HepG2 (cell line): Measurements from ENCODE around the gene CACNA1C. TPM values are rescaled to one million over a fixed set of nuclear protein-coding genes. Genes with fewer than 3 reads are reported as not detected.

Experiments used
- ATAC-seq: fragments of 200-7000 bp; cut with Tn5 transposase; 3 replicates; pipeline ENCODE4 v1.9.1; 2020; ENCODE audit warnings: mild to moderate bottlenecking, moderate library complexity
- BruUV-seq: library from RNA; stranded (reverse); fragments of 400-500 nt; replicated peaks from 2 replicates; lab custom pipeline; 2021; lab: Mats Ljungman, UMichigan
- CTCF ChIA-PET: fragments of 300-600 bp; formaldehyde crosslinking; extraction: SDS; loops from one replicate; lab custom pipeline; 2021; ENCODE audit warnings: low total read pairs, inconsistent platforms, low intra/inter-chr PET ratio; lab: Yijun Ruan, JAX
- POLR2A ChIA-PET: fragments of 350-600 bp; sonication (Branson Sonifier 250); formaldehyde crosslinking; loops from one replicate; lab custom pipeline; 2020; ENCODE audit warnings: antibody characterized with exemption, inconsistent platforms; lab: Yijun Ruan, JAX
- DNase-seq: peaks from one replicate; pipeline ENCODE4 v3.0.0-alpha.2; 2015; ENCODE audit warnings: low spot score
- FAIRE-seq: peaks from 3 replicates; lab custom pipeline; 2011; peaks lifted over from hg19 to GRCh38; lab: Jason Lieb, UNC
- H2AFZ ChIP-seq: one replicate; pipeline ENCODE4 v1.6.1; 2011; ENCODE audit warnings: low read length, inconsistent platforms
- H3K27ac ChIP-seq: fragments of 300-600 bp; 3 replicates; pipeline ENCODE4 v1.8.0; 2011; ENCODE audit warnings: mixed run types, mild to moderate bottlenecking, mixed read lengths, low read length, inconsistent platforms; ENCODE audit not compliant: insufficient read depth; ENCODE audit errors: extremely low read length
- H3K27me3 ChIP-seq, 2 experiments: fragments of 200-600 bp in 1 of 2; 2 replicates in 1 of 2; 3 replicates in 1 of 2; pipeline versions ENCODE4 v1.6.0 to v1.8.0; 2011; ENCODE audit warnings: low read length in 2 of 2, mild to moderate bottlenecking in 2 of 2, moderate library complexity in 2 of 2, inconsistent platforms in 1 of 2; ENCODE audit not compliant: insufficient read depth in 2 of 2, control insufficient read depth in 1 of 2
- H3K36me3 ChIP-seq, 2 experiments: fragments of 200-600 bp in 1 of 2; replicated peaks in 1 of 2; 2 replicates in 1 of 2; 3 replicates in 1 of 2; pipeline versions ENCODE4 v1.5.1 to v1.8.0; 2011; ENCODE audit warnings: low read length in 2 of 2, inconsistent platforms in 1 of 2; ENCODE audit not compliant: insufficient read depth in 2 of 2, control insufficient read depth in 1 of 2
- H3K4me1 ChIP-seq: 2 replicates; pipeline ENCODE4 v1.5.1; 2012; ENCODE audit warnings: low read length, inconsistent platforms; ENCODE audit not compliant: insufficient read depth
- H3K4me2 ChIP-seq: 2 replicates; pipeline ENCODE4 v1.6.0; 2011; ENCODE audit warnings: low read depth, low read length, inconsistent platforms
- H3K4me3 ChIP-seq, 3 experiments: fragments of 200-600 bp in 1 of 3; sonication (generic), shearing (Covaris generic) in 1 of 3; replicated peaks in 1 of 3; 2 replicates each; pipeline ENCODE4 v1.5.1; 2011 to 2016; ENCODE audit warnings: low read length in 3 of 3, inconsistent platforms in 2 of 3, low read depth in 2 of 3, mild to moderate bottlenecking in 2 of 3, control low read depth in 1 of 3, mixed read lengths in 1 of 3; ENCODE audit not compliant: insufficient read depth in 1 of 3
- H3K79me2 ChIP-seq: one replicate; pipeline ENCODE4 v1.6.1; 2011; ENCODE audit warnings: low read length, inconsistent platforms; ENCODE audit not compliant: insufficient read depth
- H3K9ac ChIP-seq: 2 replicates; pipeline ENCODE4 v1.6.0; 2011; ENCODE audit warnings: mild to moderate bottlenecking, low read depth, low read length, inconsistent platforms; ENCODE audit not compliant: insufficient read depth
- H3K9me3 ChIP-seq: 2 replicates; pipeline ENCODE4 v1.5.1; 2012; ENCODE audit warnings: mild to moderate bottlenecking, low read length
- H4K20me1 ChIP-seq: 2 replicates; pipeline ENCODE4 v1.6.0; 2011; ENCODE audit warnings: inconsistent platforms, mild to moderate bottlenecking, low read length, moderate library complexity; ENCODE audit not compliant: insufficient read depth
- PHF5A ChIP-seq: IDR thresholded peaks from one replicate; pipeline ENCODE4 v1.6.1; 2018; ENCODE audit warnings: low read depth, missing genetic modification reagents; ENCODE audit not compliant: unreplicated experiment
- RELA ChIP-seq: sonication (generic); formaldehyde crosslinking; IDR thresholded peaks from 2 replicates; pipeline ENCODE4 v1.4.0; 2020; ENCODE audit warnings: missing genetic modification reagents
- ZNF253 ChIP-seq: sonication (generic); formaldehyde crosslinking; IDR thresholded peaks from 2 replicates; pipeline ENCODE4 v1.8.0; 2022; ENCODE audit warnings: mild to moderate bottlenecking, missing genetic modification reagents, borderline replicate concordance
- ZNF431 ChIP-seq: sonication (generic); formaldehyde crosslinking; IDR thresholded peaks from 2 replicates; pipeline ENCODE4 v1.9.0; 2022; ENCODE audit warnings: missing genetic modification reagents, low read depth, mild to moderate bottlenecking, borderline replicate concordance
- WGBS: methylation state at CpG from one replicate; pipeline ENCODE4 v1.1.6; 2017; ENCODE audit warnings: low lambda C conversion rate; 5-methylcytosine and 5-hydroxymethylcytosine counted together
- in situ Hi-C: cut with HindIII; loops from 2 replicates; pipeline ENCODE4 v1.10.0; 2017; ENCODE audit warnings: low pct_unique_long_range_greater_than_20kb; ENCODE audit not compliant: extremely low pct_ligation_motif_present
- intact Hi-C: fragments of 100-400 bp; cut with micrococcal nuclease; formaldehyde crosslinking; loops from one replicate; pipeline ENCODE4 v1.10.0; 2022; ENCODE audit not compliant: unreplicated experiment
- polyA plus RNA-seq, 8 experiments: library from polyadenylated mRNA; depleted of rRNA in 3 of 8; stranded (reverse) in 7 of 8; unstranded in 1 of 8; fragments of >200 nt; fragmentation: Illumina TruSeq in 4 of 8; extraction: Trizol in 4 of 8; gene quantifications; 2 replicates each; pipeline versions ENCODE4 v1.2.1 to v1.2.3, GENCODE V29; 2011 to 2016; ENCODE audit warnings: low read depth in 4 of 8, missing spikeins in 1 of 8, mixed read lengths in 1 of 8; ENCODE audit not compliant: insufficient read depth in 1 of 8
- total RNA-seq, 5 experiments: library from RNA; depleted of rRNA; stranded (reverse); fragments of >200 nt; fragmentation: Illumina TruSeq; extraction: Trizol; gene quantifications; 2 replicates each; pipeline ENCODE4 v1.2.3, GENCODE V29; 2016; ENCODE audit warnings: low read depth in 1 of 5
- TF ChIP-seq, protein P1 (sequence below): sonication (generic); formaldehyde crosslinking; IDR thresholded peaks from 2 replicates; pipeline ENCODE4 v1.4.0; 2020; ENCODE audit warnings: missing genetic modification reagents
- TF ChIP-seq, protein P2 (sequence below): sonication (generic); formaldehyde crosslinking; IDR thresholded peaks from 2 replicates; pipeline ENCODE4 v1.4.0; 2020; ENCODE audit warnings: missing genetic modification reagents

CACNA1C gene
- total and polyA plus RNA-seq, 2 of the 13 experiments (the other 11 are each of a cell fraction or from before 2014, with no cell fraction given), result not detected

DNA sequence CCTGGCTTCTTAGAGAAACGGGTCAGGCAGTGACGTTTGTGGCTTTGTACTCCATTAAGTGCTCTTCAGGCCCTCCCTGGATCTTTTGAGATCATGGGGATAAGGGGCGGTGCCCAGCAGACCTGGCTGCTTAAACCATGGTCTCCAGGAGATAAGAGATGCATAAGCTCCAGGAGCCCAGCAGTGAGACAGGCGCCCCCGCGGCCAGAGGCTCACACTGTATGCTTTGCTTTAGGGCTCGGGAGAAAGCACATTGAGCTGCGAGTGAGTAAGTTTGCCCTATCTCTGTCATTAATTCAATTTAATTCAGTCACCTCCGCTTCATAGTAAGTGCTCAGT, 359.5 kb downstream of the CACNA1C start:
- ChIA-PET POLR2A (no interaction called here), CTCF (no interaction called here)
- peaks cover 8% of the 10 kb centered on the region; the same call in 1 of the 2 replicates for H3K4me1 ChIP-seq
- ATAC-seq, result no peak
- H3K36me3 ChIP-seq, result no peaks in the 10 kb centered on the region
- WGBS, result 16% methylated on average over 9 of the region's 9 CpGs
- DNase-seq, result no peak
- intact Hi-C loops, result no loop called here
- H3K9ac ChIP-seq, result no peak overlapping the region
- H3K4me2 ChIP-seq, result no peak overlapping the region
- H2AFZ ChIP-seq, result no peak overlapping the region
- no peak overlapping the region for H3K4me3 ChIP-seq
- peaks cover 3 to 48% of the 10 kb centered on the region in 2 experiments; a peak in 4 of 5 replicates for H3K27me3 ChIP-seq
- in situ Hi-C loops, result no loop called here
- BruUV-seq, result no TSS peak
- no peaks in the 10 kb centered on the region for H3K79me2 ChIP-seq
- H3K9me3 ChIP-seq, result no peaks in the 10 kb centered on the region
- no peak for FAIRE-seq
- H3K27ac ChIP-seq, result no peak overlapping the region
- H4K20me1 ChIP-seq, result no peaks in the 10 kb centered on the region
- TF ChIP-seq PHF5A (CRISPR knock-in tag) (no peak), RELA (CRISPR knock-in tag) (no peak), ZNF431 (CRISPR knock-in tag) (no peak), ZNF253 (no peak)
- TF ChIP-seq, protein P1, sequence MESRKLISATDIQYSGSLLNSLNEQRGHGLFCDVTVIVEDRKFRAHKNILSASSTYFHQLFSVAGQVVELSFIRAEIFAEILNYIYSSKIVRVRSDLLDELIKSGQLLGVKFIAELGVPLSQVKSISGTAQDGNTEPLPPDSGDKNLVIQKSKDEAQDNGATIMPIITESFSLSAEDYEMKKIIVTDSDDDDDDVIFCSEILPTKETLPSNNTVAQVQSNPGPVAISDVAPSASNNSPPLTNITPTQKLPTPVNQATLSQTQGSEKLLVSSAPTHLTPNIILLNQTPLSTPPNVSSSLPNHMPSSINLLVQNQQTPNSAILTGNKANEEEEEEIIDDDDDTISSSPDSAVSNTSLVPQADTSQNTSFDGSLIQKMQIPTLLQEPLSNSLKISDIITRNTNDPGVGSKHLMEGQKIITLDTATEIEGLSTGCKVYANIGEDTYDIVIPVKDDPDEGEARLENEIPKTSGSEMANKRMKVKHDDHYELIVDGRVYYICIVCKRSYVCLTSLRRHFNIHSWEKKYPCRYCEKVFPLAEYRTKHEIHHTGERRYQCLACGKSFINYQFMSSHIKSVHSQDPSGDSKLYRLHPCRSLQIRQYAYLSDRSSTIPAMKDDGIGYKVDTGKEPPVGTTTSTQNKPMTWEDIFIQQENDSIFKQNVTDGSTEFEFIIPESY, result no peak
- TF ChIP-seq, protein P2, sequence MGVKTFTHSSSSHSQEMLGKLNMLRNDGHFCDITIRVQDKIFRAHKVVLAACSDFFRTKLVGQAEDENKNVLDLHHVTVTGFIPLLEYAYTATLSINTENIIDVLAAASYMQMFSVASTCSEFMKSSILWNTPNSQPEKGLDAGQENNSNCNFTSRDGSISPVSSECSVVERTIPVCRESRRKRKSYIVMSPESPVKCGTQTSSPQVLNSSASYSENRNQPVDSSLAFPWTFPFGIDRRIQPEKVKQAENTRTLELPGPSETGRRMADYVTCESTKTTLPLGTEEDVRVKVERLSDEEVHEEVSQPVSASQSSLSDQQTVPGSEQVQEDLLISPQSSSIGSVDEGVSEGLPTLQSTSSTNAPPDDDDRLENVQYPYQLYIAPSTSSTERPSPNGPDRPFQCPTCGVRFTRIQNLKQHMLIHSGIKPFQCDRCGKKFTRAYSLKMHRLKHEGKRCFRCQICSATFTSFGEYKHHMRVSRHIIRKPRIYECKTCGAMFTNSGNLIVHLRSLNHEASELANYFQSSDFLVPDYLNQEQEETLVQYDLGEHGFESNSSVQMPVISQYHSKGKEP, result no peak
- TF ChIP-seq, all 625 proteins: peak for 0
